ENCODE data around the gene HECA. TPM values are rescaled to one million over a fixed set of nuclear protein-coding genes. Genes with fewer than 3 reads are reported as not detected.
A peak's percentile ranks its signal among the peaks of the same experiment; 100 is the strongest.
"Not testable (repeated sequence)": the region's sequence is repeated elsewhere in the genome, so short reads cannot be mapped to it uniquely, and the experiment has no call there.

The HECA gene
- total and polyA plus RNA-seq, 5 experiments from 2014 or later: 4.6 to 159 (median 8.5) TPM

GRCh38 chr6:139119552-139119951, 15.3 kb upstream of the HECA start:
- POLR2A ChIA-PET: interaction anchor here (0.7 to 2.0 kb wide), 2 partner anchors 15 to 213 kb away, joined by 4 read pairs; no protein-coding TSS in a partner anchor
- Mint-ChIP-seq H3K27me3 (no peaks in the 10 kb centered on the region), H3K4me1 (peaks cover 26 to 46% (median 43%) of the 10 kb centered on the region in 4 donors), H3K9me3 (peaks cover 0 to 38% (median 14%) of the 10 kb centered on the region in 9 donors), H3K36me3 (peaks cover 0 to 34% (median 16%) of the 10 kb centered on the region in 3 donors), H3K27ac (peak overlapping the region in 6 of 10 donors; percentile 18 to 71 (median 49)), H3K4me3 (no peak overlapping the region)
- no peak for ATAC-seq
- no peak for DNase-seq

- H3K27me3 Mint-ChIP-seq, ATAC-seq, DNase-seq, POLR2A ChIA-PET: not testable (repeated sequence)
- Mint-ChIP-seq H3K4me3 (peak overlapping the region in 1 of 10 donors; percentile 12), H3K36me3 (peaks cover 0 to 31% (median 12%) of the 10 kb centered on the region in 3 donors), H3K9me3 (peaks cover 0 to 34% (median 13%) of the 10 kb centered on the region in 9 donors), H3K27ac (peak overlapping the region in 3 of 10 donors; percentile 22 to 51 (median 40)), H3K4me1 (peaks cover 22 to 49% (median 42%) of the 10 kb centered on the region in 4 donors)
These were observed 12.1 kb upstream of the HECA start for GRCh38 chr6:139122823-139123222.

- Mint-ChIP-seq H3K36me3 (peaks cover 0 to 17% (median 4%) of the 10 kb centered on the region in 3 donors), H3K9me3 (peaks cover 0 to 13% (median 6%) of the 10 kb centered on the region in 9 donors), H3K4me3 (peak overlapping the region; percentile 24 to 78 (median 70)), H3K4me1 (peaks cover 30 to 66% (median 52%) of the 10 kb centered on the region in 4 donors), H3K27me3 (no peaks in the 10 kb centered on the region), H3K27ac (peak overlapping the region; percentile 35 to 97 (median 94))
- DNase-seq (peak; percentile 37 to 92 (median 80)), ATAC-seq (peak; percentile 91 to 100)
- POLR2A ChIA-PET: interaction anchor here (0.5 to 3.7 kb wide), 30 partner anchors 8 to 661 kb away, joined by 3 to 41 read pairs (median 5); partner anchors contain the start of genes ABRACL, CITED2, HECA and REPS1
These were observed 9.8 kb upstream of the HECA start for GRCh38 chr6:139124887-139125672.

- peak overlapping the region; percentile 83 to 97 (median 94) for H3K27ac Mint-ChIP-seq
- ATAC-seq: peak in 1 of 2 donors; percentile 24
- peaks cover 0 to 4% (median 0%) of the 10 kb centered on the region in 9 donors for H3K9me3 Mint-ChIP-seq
- POLR2A ChIA-PET: interaction anchor here (0.8 to 3.7 kb wide), 16 partner anchors 8 to 248 kb away, joined by 3 to 41 read pairs (median 10); partner anchors contain the start of genes ABRACL, CITED2, HECA and REPS1
- peaks cover 0 to 8% (median 0%) of the 10 kb centered on the region in 3 donors for H3K36me3 Mint-ChIP-seq
- peaks cover 31 to 70% (median 56%) of the 10 kb centered on the region in 4 donors for H3K4me1 Mint-ChIP-seq
- peak overlapping the region in 8 of 10 donors; percentile 19 to 71 (median 44) for H3K4me3 Mint-ChIP-seq
- no peaks in the 10 kb centered on the region for H3K27me3 Mint-ChIP-seq
- no peak for DNase-seq
These were observed 8.6 kb upstream of the HECA start for GRCh38 chr6:139126255-139126654.

- Mint-ChIP-seq H3K4me3 (peak overlapping the region in 5 of 10 donors; percentile 16 to 71 (median 62)), H3K4me1 (peaks cover 34 to 77% (median 63%) of the 10 kb centered on the region in 4 donors)
- POLR2A ChIA-PET: interaction anchor here (0.8 to 3.7 kb wide), 8 partner anchors 7 to 248 kb away, joined by 4 to 41 read pairs (median 20); partner anchors contain the start of genes CITED2, HECA and REPS1
These were observed 7.9 kb upstream of the HECA start for GRCh38 chr6:139126931-139127330.

GRCh38 chr6:139129284-139129683, 5.6 kb upstream of the HECA start:
- H3K27me3 Mint-ChIP-seq: no peaks in the 10 kb centered on the region
- no peak overlapping the region for H3K4me3 Mint-ChIP-seq
- ATAC-seq: no peak
- peaks cover 44 to 88% (median 77%) of the 10 kb centered on the region in 4 donors for H3K4me1 Mint-ChIP-seq
- POLR2A ChIA-PET: interaction anchor here (1.0 to 2.5 kb wide), 3 partner anchors 17 to 245 kb away, joined by 4 to 10 read pairs (median 7); partner anchors contain the start of gene CITED2
- H3K9me3 Mint-ChIP-seq: no peaks in the 10 kb centered on the region
- H3K27ac Mint-ChIP-seq: peak overlapping the region in 7 of 10 donors; percentile 53 to 96 (median 73)
- no peak for DNase-seq
- H3K36me3 Mint-ChIP-seq: no peaks in the 10 kb centered on the region

More at GRCh38 chr6:139126931-139127330, 7.9 kb upstream of the HECA start:
- DNase-seq (no peak), ATAC-seq (no peak)
- Mint-ChIP-seq H3K27me3 (no peaks in the 10 kb centered on the region), H3K9me3 (no peaks in the 10 kb centered on the region), H3K27ac (peak overlapping the region; percentile 83 to 97 (median 94)), H3K36me3 (peaks cover 0 to 4% (median 0%) of the 10 kb centered on the region in 3 donors)

- POLR2A ChIA-PET: interaction anchor here (0.6 to 1.7 kb wide), 11 partner anchors 9 to 145 kb away, joined by 3 to 6 read pairs (median 3); partner anchors contain the start of gene ABRACL
- peaks cover 7 to 9% (median 9%) of the 10 kb centered on the region in 3 donors for H3K36me3 Mint-ChIP-seq
These were observed 3.1 kb upstream of the HECA start for GRCh38 chr6:139131736-139132280.

GRCh38 chr6:139133262-139134063, 1.4 kb upstream of the HECA start:
- Mint-ChIP-seq H3K27ac (peak overlapping the region; percentile 79 to 100 (median 98)), H3K4me1 (peaks cover 37 to 73% (median 66%) of the 10 kb centered on the region in 4 donors), H3K9me3 (peaks cover 0 to 11% (median 2%) of the 10 kb centered on the region in 9 donors), H3K4me3 (peak overlapping the region; percentile 16 to 98 (median 71)), H3K27me3 (peaks cover 0 to 3% (median 0%) of the 10 kb centered on the region in 5 donors), H3K36me3 (peaks cover 18 to 23% (median 20%) of the 10 kb centered on the region in 3 donors)
- POLR2A ChIA-PET: interaction anchor here (0.6 to 5.4 kb wide), 17 partner anchors 8 to 241 kb away, joined by 3 to 55 read pairs (median 5); partner anchors contain the start of gene CITED2
- ATAC-seq (no peak), DNase-seq (peak in 1 of 10 donors; percentile 26)

More at GRCh38 chr6:139131736-139132280, 3.1 kb upstream of the HECA start:
- Mint-ChIP-seq H3K9me3 (peaks cover 0 to 6% (median 2%) of the 10 kb centered on the region in 9 donors), H3K4me3 (peak overlapping the region; percentile 34 to 72 (median 56)), H3K4me1 (peaks cover 36 to 71% (median 64%) of the 10 kb centered on the region in 4 donors), H3K27me3 (peaks cover 0 to 3% (median 0%) of the 10 kb centered on the region in 5 donors), H3K27ac (peak overlapping the region; percentile 55 to 99 (median 96))
- ATAC-seq (no peak), DNase-seq (no peak)

GRCh38 chr6:139134064-139134395, 850 bp upstream of the HECA start:
- Mint-ChIP-seq H3K27me3 (peaks cover 0 to 3% (median 0%) of the 10 kb centered on the region in 5 donors), H3K4me3 (peak overlapping the region in 9 of 10 donors; percentile 25 to 98 (median 75)), H3K9me3 (peaks cover 0 to 11% (median 2%) of the 10 kb centered on the region in 9 donors), H3K4me1 (peaks cover 39 to 78% (median 67%) of the 10 kb centered on the region in 4 donors), H3K27ac (peak overlapping the region; percentile 79 to 100 (median 98)), H3K36me3 (peaks cover 18 to 24% (median 20%) of the 10 kb centered on the region in 3 donors)
- ATAC-seq (peak in 1 of 2 donors; percentile 3), DNase-seq (peak in 1 of 10 donors; percentile 16)
- POLR2A ChIA-PET: interaction anchor here (0.6 to 5.4 kb wide), 19 partner anchors 7 to 240 kb away, joined by 3 to 55 read pairs (median 5); partner anchors contain the start of gene CITED2

GRCh38 chr6:139135578-139136545, 982 bp downstream of the HECA start:
- Mint-ChIP-seq H3K4me3 (peak overlapping the region; percentile 86 to 100 (median 96)), H3K4me1 (peaks cover 39 to 88% (median 75%) of the 10 kb centered on the region in 4 donors), H3K9me3 (peaks cover 0 to 11% (median 2%) of the 10 kb centered on the region in 9 donors), H3K27ac (peak overlapping the region; percentile 95 to 100 (median 99)), H3K36me3 (peaks cover 18 to 28% (median 20%) of the 10 kb centered on the region in 3 donors), H3K27me3 (peaks cover 0 to 3% (median 0%) of the 10 kb centered on the region in 5 donors)
- peak; percentile 39 to 49 for ATAC-seq
- peak; percentile 33 to 80 (median 62) for DNase-seq
- POLR2A ChIA-PET: interaction anchor here (1.6 to 6.2 kb wide), 10 partner anchors 10 to 239 kb away, joined by 7 to 105 read pairs (median 20); partner anchors contain the start of gene CITED2

Data from naive thymus-derived CD8-positive, alpha-beta T cell (primary cell).